Right hindlimb (tissue), 1 donor: ENCODE data around the gene EED.
"Not testable (repeated sequence)": the region's sequence is repeated elsewhere in the genome, so short reads cannot be mapped to it uniquely, and the experiment has no call there.

Source experiments
- DNase-seq: peaks from one replicate; pipeline ENCODE4 v3.0.0-alpha.2; 2018

Gene EED

DNA sequence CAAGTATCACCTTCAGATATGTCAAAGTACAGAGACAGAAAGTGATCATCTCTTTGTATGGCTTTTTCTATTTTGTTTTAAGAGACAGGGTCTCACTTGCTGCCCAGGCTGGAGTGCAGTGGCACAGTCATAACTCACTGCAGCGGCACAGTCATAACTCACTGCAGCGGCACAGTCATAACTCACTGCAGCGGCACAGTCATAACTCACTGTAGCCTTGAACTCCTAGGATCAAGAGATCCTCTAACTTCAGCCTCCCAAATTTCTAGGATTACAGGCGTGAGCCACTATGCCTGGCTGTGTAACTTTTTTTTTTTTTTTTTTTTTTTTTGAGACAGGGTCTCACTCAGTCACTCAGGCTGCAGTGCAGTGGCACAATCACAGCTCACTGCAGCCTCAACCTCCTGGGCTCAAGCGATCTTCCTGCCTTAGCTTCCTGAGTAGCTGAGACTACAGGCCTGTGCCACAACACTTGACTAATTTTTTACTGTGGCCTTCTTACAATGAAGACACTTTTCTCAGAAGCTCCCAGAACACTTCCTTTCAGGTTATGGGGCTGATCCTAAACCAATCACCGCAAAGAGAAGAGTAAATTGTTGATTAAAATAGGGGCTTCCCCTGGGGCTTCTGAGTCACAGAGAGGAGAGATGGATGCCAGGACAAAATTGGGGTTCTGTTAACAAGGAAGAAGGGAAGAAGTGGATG is 48.5 kb downstream of the EED start:
- no peak for DNase-seq

DNA sequence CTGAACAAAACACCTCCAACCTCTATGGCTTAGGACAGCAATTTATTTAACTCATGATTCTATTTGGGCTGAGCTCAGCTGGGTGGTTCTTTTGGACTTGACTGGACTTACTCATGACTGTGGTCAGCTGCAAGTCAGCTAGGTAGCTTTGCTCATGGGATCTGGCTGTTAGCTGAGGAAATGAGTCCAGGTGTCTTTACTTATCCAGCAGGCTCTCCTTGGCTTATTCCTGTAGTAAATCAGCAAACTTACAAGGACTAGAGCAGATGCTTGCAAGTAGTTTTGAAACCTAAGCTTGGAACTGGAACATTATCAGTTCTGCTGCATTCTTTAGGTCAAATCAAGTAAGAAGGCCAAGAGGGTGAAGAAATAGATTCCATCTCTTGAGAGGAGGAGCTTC is 49.5 kb downstream of the EED start:
- DNase-seq = no peak

- no peak for DNase-seq
These were observed 57.2 kb downstream of the EED start for GRCh38 chr11:86301742-86302091.

DNA sequence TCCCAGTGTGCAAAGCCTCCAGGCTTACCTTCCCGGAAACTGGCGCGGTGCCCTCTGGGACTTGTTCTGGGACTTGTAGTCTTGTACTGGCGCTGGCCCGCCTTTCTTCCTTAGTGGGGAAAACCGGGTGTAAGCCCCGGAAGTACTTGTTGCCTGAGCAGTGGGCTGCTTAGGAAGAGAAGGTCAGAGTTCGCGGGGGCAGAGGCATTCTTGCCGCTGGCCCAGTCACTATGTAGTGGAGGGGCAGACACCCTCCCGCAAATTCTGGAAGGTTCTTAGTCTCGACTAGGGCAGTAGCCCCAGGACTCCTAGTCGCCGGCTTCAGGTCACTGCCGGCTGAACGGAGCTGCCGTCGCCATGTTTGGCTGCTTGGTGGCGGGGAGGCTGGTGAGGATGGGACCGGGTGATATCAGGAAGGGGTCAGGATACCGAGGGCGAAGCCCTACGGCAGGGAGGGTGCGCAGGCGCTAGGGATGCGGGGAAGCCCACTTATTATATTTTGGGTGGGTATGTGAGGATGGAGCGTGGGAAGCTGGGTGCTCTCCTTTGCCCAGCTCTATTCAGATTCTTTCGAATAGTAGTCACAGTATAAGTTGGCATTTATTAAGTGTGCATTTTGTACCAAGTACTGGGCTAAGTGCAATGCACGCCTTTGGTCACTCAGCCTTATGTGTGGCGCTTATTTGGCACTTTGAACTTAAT is 57.7 kb downstream of the EED start, which contains the start of gene HIKESHI:
Gene HIKESHI (plus strand): TSS at position 149 of the 702 bp plus-strand sequence. CDS start 209 bp downstream, at position 358.
- DNase-seq = peak; percentile 99

GRCh38 chr11:86303257-86303656 is 58.7 kb downstream of the EED start:
- no peak for DNase-seq

- DNase-seq = not testable (repeated sequence)
These were observed 64.2 kb downstream of the EED start for GRCh38 chr11:86308710-86309109.

DNA sequence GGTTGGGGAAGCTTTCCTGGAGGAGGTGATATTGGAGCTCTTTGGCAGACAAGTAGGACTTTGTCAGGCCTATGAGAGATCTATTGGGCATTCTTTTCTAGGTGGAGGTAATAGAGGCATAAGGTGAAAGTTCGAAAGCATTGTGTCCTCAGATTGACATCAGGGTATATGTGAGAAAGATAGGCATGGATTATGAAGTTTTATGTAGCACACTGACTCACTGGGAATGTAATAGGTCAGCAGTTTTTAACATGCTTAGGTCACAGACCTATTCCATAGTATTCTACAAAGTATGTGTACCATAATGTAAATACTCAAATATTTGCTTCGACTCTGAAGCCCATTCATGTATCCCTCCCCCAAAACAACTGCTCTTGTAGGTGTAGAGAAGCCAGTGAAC is 69.2 kb downstream of the EED start:
- no peak for DNase-seq

GRCh38 chr11:86314636-86315035 is 70.1 kb downstream of the EED start:
- no peak for DNase-seq
